HL-60/S4 (cell line): ENCODE measurements around the gene PPIH.
"Not testable (repeated sequence)": the region's sequence is repeated elsewhere in the genome, so short reads cannot be mapped to it uniquely, and the experiment has no call there.

Experiments used
- in situ Hi-C: fragments of 300-500 bp; cut with MboI; formaldehyde crosslinking; loops from 2 replicates; pipeline ENCODE4 v1.14.3; 2022; ENCODE audit warnings: low sequenced_read_pairs

Gene PPIH

GRCh38 chr1:42657981-42658876, at the start of gene PPIH:
PPIH (plus strand) TSS chr1:42658423; CDS start chr1:42658447, 24 bp downstream.
- in situ Hi-C loops, result no loop called here

GRCh38 chr1:42613803-42614131, 44.5 kb upstream of the PPIH start:
- in situ Hi-C loops, result loop anchor here (25.0 kb wide), 1 partner anchor 499 kb away; no protein-coding TSS in a partner anchor

GRCh38 chr1:42618866-42619265, 39.4 kb upstream of the PPIH start:
- in situ Hi-C loops, result loop anchor here (25.0 kb wide), 1 partner anchor 493 kb away; no protein-coding TSS in a partner anchor

GRCh38 chr1:42620307-42620706, 37.9 kb upstream of the PPIH start:
- in situ Hi-C loops, result loop anchor here (25.0 kb wide), 1 partner anchor 492 kb away; no protein-coding TSS in a partner anchor

GRCh38 chr1:42621180-42621579, 37.0 kb upstream of the PPIH start:
- in situ Hi-C loops, result loop anchor here (25.0 kb wide), 1 partner anchor 491 kb away; no protein-coding TSS in a partner anchor

GRCh38 chr1:42627205-42627604, 31.0 kb upstream of the PPIH start:
- in situ Hi-C loops, result not testable (repeated sequence)

GRCh38 chr1:42639116-42639515, 19.1 kb upstream of the PPIH start:
- in situ Hi-C loops, result no loop called here

GRCh38 chr1:42646056-42646455, 12.2 kb upstream of the PPIH start:
- in situ Hi-C loops, result no loop called here

- in situ Hi-C loops, result no loop called here
Measured at GRCh38 chr1:42657201-42657600, 1.0 kb upstream of the PPIH start.

- in situ Hi-C loops, result no loop called here
Measured at GRCh38 chr1:42658877-42659337, 684 bp downstream of the PPIH start.

- in situ Hi-C loops, result no loop called here
Measured at GRCh38 chr1:42660907-42661500, 2.8 kb downstream of the PPIH start.

GRCh38 chr1:42669936-42670335, 11.7 kb downstream of the PPIH start:
- in situ Hi-C loops, result no loop called here

- in situ Hi-C loops, result no loop called here
Measured at GRCh38 chr1:42670425-42670824, 12.2 kb downstream of the PPIH start.

GRCh38 chr1:42674214-42674613, 16.0 kb downstream of the PPIH start:
- in situ Hi-C loops, result no loop called here

GRCh38 chr1:42674682-42675081, 16.5 kb downstream of the PPIH start:
- in situ Hi-C loops, result no loop called here

- in situ Hi-C loops, result no loop called here
Measured at GRCh38 chr1:42675467-42675866, 17.2 kb downstream of the PPIH start.

- in situ Hi-C loops, result no loop called here
Measured at GRCh38 chr1:42676534-42677087, 18.4 kb downstream of the PPIH start.

GRCh38 chr1:42679364-42679983, 21.3 kb downstream of the PPIH start:
- in situ Hi-C loops, result no loop called here

GRCh38 chr1:42680055-42680454, 21.8 kb downstream of the PPIH start:
- in situ Hi-C loops, result no loop called here

GRCh38 chr1:42680921-42681683, 22.9 kb downstream of the PPIH start:
- in situ Hi-C loops, result no loop called here
